Measurements from ENCODE around the gene LSS. TPM values are rescaled to one million over a fixed set of nuclear protein-coding genes. Genes with fewer than 3 reads are reported as not detected.
A peak's percentile ranks its signal among the peaks of the same experiment; 100 is the strongest.

LSS gene
- total RNA-seq, 1 donor from 2014 or later = 52.0 TPM

DNA sequence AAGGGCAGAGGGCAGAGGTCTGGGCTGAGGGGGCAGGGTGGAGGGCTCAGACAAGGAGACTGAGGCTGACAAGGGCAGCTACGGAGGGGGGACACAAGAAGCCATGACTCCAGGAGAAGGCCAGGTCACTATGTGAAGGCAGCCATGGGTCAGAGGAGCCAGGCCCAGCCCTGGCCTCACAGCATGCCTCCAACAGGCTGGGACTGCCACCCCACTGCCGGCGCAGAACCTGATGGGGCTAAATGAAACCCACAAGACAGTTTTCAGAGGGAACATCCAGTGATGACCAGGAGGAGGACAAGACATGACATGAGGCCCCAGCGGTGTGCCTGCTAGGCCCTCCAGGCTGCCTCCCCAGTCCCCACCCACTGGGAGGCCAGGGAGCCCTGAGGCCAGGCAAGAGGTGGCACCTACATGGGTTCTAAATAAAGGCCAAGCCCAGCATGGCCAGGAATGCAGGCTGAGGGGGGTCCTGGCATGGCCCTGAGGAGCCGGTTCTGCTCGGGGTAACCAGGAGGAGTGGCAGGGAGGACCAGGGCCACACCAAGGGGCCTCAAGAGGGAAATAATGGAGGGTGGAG, 27.3 kb upstream of the LSS start:
- H3K4me3 ChIP-seq = no peak overlapping the region
- H3K4me1 ChIP-seq = peaks cover 42% of the 10 kb centered on the region
- H3K9me3 ChIP-seq (replicated peaks) = no peaks in the 10 kb centered on the region
- no peak for DNase-seq
- intact Hi-C loops (cut with micrococcal nuclease) = no loop called here
- H3K27ac ChIP-seq (replicated peaks) = peak overlapping the region; percentile 88
- H3K36me3 ChIP-seq = peaks cover 100% of the 10 kb centered on the region
- H3K27me3 ChIP-seq (ENCODE audit: low read depth) = no peaks in the 10 kb centered on the region
- TF ChIP-seq, protein P1, sequence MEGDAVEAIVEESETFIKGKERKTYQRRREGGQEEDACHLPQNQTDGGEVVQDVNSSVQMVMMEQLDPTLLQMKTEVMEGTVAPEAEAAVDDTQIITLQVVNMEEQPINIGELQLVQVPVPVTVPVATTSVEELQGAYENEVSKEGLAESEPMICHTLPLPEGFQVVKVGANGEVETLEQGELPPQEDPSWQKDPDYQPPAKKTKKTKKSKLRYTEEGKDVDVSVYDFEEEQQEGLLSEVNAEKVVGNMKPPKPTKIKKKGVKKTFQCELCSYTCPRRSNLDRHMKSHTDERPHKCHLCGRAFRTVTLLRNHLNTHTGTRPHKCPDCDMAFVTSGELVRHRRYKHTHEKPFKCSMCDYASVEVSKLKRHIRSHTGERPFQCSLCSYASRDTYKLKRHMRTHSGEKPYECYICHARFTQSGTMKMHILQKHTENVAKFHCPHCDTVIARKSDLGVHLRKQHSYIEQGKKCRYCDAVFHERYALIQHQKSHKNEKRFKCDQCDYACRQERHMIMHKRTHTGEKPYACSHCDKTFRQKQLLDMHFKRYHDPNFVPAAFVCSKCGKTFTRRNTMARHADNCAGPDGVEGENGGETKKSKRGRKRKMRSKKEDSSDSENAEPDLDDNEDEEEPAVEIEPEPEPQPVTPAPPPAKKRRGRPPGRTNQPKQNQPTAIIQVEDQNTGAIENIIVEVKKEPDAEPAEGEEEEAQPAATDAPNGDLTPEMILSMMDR (IDR thresholded peaks at IDR 0.05; ENCODE audit: borderline replicate concordance) = no peak

DNA sequence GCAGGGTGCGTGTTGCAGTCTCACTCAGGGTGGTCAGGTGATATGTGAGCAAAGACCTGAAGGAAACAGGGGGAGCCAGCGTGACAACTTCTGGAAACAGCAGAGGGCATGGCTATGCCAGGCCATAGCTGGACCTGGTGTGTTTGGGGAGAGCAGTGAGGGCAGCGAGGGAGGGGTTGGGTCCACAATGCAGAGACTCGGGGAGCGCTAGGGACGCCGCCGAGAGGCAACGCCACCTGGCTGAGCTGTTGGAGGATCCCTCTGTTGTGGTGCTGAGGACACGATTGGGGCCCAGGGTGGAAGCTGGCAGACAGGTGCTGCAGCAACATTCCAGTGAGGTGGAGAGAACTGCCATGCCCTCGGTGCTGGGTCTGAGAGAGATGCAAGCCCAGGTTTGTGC, 26.6 kb upstream of the LSS start:
- DNase-seq = no peak
- Histone ChIP-seq H3K4me3 (no peak overlapping the region), H3K4me1 (peaks cover 42% of the 10 kb centered on the region), H3K36me3 (peaks cover 100% of the 10 kb centered on the region), H3K27ac (replicated peaks) (peak overlapping the region; percentile 88), H3K27me3 (ENCODE audit: low read depth) (no peaks in the 10 kb centered on the region), H3K9me3 (replicated peaks) (no peaks in the 10 kb centered on the region)
- TF ChIP-seq, protein P1 (IDR thresholded peaks at IDR 0.05; ENCODE audit: borderline replicate concordance) = no peak
- intact Hi-C loops (cut with micrococcal nuclease) = no loop called here

DNA sequence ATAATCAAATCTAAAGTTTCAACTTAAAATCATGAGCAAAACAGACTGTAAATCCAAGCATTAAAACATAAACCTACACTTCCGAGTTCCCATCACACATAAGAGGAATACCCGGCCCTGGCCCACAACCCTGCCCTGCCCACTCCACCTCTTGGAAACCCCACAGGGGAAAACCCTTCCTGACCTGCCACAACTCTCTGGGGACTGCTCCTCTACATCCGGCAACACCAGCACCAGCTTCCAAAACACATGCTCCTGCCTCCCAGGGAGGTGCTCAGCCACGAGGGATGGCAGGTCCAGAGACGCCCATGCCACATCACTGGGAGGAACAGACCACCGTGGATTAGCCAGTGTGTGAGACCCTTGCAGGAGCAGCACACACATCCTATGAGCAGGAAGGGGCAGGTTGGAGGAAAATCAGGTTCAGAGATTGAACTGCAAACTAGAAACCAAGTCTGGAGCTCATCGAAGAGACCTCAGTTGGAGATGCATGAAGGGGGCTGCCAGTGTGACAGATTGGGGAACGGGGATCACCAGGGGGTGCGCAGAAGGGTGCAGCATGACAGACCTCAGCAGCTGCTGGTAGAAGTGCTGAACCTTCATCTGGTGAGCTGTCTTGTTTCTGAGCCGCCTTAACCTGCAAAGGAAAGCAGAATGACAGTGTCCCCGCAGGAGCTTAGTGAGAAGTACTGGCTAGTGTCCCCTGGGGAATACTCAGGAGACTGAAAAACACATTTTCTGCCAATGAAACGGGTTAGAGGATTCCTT, 25.8 kb upstream of the LSS start:
- H3K36me3 ChIP-seq = peaks cover 100% of the 10 kb centered on the region
- no peaks in the 10 kb centered on the region for H3K27me3 ChIP-seq (ENCODE audit: low read depth)
- peak overlapping the region; percentile 88 for H3K27ac ChIP-seq (replicated peaks)
- intact Hi-C loops (cut with micrococcal nuclease) = no loop called here
- no peak overlapping the region for H3K4me3 ChIP-seq
- TF ChIP-seq, protein P1 (IDR thresholded peaks at IDR 0.05; ENCODE audit: borderline replicate concordance) = no peak
- H3K9me3 ChIP-seq (replicated peaks) = no peaks in the 10 kb centered on the region
- H3K4me1 ChIP-seq = peaks cover 42% of the 10 kb centered on the region
- DNase-seq = no peak

DNA sequence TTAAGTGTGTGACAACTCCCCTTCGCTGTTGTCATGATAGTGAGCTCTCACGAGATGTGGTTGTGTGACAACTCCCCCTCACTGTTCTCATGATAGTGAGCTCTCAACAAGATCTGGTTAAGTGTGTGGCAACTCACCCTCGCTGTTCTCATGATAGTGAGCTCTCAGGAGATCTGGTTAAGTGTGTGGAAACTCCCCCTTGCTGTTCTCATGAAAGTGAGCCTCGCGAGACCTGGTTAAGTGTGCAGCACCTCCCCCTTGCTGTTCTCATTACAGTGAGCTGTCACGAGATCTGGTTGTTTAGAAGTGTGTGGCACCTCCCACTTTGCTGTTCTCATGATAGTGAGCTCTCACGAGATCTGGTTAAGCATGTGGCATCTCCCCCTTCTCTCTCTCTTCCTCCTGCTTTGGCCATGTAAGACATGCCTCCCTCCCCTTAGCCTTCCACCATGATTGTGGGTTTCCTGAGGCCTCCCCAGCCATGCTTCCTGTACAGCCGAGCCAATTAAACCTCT, 25.1 kb upstream of the LSS start:
- Histone ChIP-seq H3K9me3 (replicated peaks) (no peaks in the 10 kb centered on the region), H3K4me1 (peaks cover 42% of the 10 kb centered on the region), H3K4me3 (no peak overlapping the region), H3K36me3 (peaks cover 100% of the 10 kb centered on the region), H3K27ac (replicated peaks) (no peak overlapping the region), H3K27me3 (ENCODE audit: low read depth) (no peaks in the 10 kb centered on the region)
- DNase-seq = no peak
- intact Hi-C loops (cut with micrococcal nuclease) = no loop called here
- TF ChIP-seq, protein P1 (IDR thresholded peaks at IDR 0.05; ENCODE audit: borderline replicate concordance) = no peak

DNA sequence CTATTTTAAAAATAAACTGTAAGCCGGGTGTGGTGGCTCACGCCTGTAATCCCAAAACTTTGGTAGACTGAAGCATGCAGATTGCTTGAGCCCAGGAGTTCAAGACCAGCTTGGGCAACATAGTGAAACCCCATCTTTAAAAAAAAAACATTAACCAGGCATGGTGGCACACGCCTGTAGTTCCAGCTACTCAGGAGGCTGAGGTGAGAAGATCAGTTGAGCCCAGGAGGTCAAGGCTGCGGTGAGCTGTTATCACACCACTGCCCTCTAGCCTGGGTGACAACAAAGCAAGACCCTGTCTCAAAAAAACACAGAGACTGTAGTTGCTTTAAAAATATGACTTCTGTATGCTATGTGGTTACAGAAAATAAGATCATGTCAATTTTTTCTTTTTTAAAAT, 24.3 kb upstream of the LSS start:
- no peaks in the 10 kb centered on the region for H3K9me3 ChIP-seq (replicated peaks)
- no peak overlapping the region for H3K4me3 ChIP-seq
- TF ChIP-seq, protein P1 (IDR thresholded peaks at IDR 0.05; ENCODE audit: borderline replicate concordance) = no peak
- H3K4me1 ChIP-seq = peaks cover 42% of the 10 kb centered on the region
- H3K27me3 ChIP-seq (ENCODE audit: low read depth) = no peaks in the 10 kb centered on the region
- intact Hi-C loops (cut with micrococcal nuclease) = no loop called here
- H3K36me3 ChIP-seq = peaks cover 98% of the 10 kb centered on the region
- DNase-seq = no peak
- H3K27ac ChIP-seq (replicated peaks) = no peak overlapping the region
